Measurements from ENCODE around the gene PLEKHJ1. TPM values are rescaled to one million over a fixed set of nuclear protein-coding genes. Genes with fewer than 3 reads are reported as not detected.

The PLEKHJ1 gene
- polyA plus RNA-seq, 3 donors = 54.6 to 81.6 (median 79.2) TPM

- no peak for DNase-seq (ENCODE audit: extremely low read depth in 1 of 11, low read depth in 9 of 11, low spot score in 4 of 11)
Measured at GRCh38 chr19:2229103-2230032, 6.8 kb downstream of the PLEKHJ1 start.

- no peak for DNase-seq (ENCODE audit: extremely low read depth in 1 of 11, low read depth in 9 of 11, low spot score in 4 of 11)
Measured at GRCh38 chr19:2228157-2229030, 7.7 kb downstream of the PLEKHJ1 start.

- no peak for DNase-seq (ENCODE audit: extremely low read depth in 1 of 11, low read depth in 9 of 11, low spot score in 4 of 11)
Measured at GRCh38 chr19:2227415-2228156, 8.5 kb downstream of the PLEKHJ1 start.

GRCh38 chr19:2226840-2227360 is 9.2 kb downstream of the PLEKHJ1 start:
- DNase-seq (ENCODE audit: extremely low read depth in 1 of 11, low read depth in 9 of 11, low spot score in 4 of 11) = no peak

- no peak for DNase-seq (ENCODE audit: extremely low read depth in 1 of 11, low read depth in 9 of 11, low spot score in 4 of 11)
Measured at GRCh38 chr19:2226051-2226839, 9.9 kb downstream of the PLEKHJ1 start.

GRCh38 chr19:2225415-2226050 is 10.6 kb downstream of the PLEKHJ1 start:
- DNase-seq (ENCODE audit: extremely low read depth in 1 of 11, low read depth in 9 of 11, low spot score in 4 of 11) = no peak

- DNase-seq (ENCODE audit: extremely low read depth in 1 of 11, low read depth in 9 of 11, low spot score in 4 of 11) = no peak
Measured at GRCh38 chr19:2224754-2225349, 11.3 kb downstream of the PLEKHJ1 start.

- no peak for DNase-seq (ENCODE audit: extremely low read depth in 1 of 11, low read depth in 9 of 11, low spot score in 4 of 11)
Measured at GRCh38 chr19:2223959-2224358, 12.2 kb downstream of the PLEKHJ1 start.

- DNase-seq (ENCODE audit: extremely low read depth in 1 of 11, low read depth in 9 of 11, low spot score in 4 of 11) = no peak
Measured at GRCh38 chr19:2223391-2223790, 12.7 kb downstream of the PLEKHJ1 start.

- no peak for DNase-seq (ENCODE audit: extremely low read depth in 1 of 11, low read depth in 9 of 11, low spot score in 4 of 11)
Measured at GRCh38 chr19:2221918-2222317, 14.2 kb downstream of the PLEKHJ1 start.

GRCh38 chr19:2221250-2221831 is 14.8 kb downstream of the PLEKHJ1 start:
- DNase-seq (ENCODE audit: extremely low read depth in 1 of 11, low read depth in 9 of 11, low spot score in 4 of 11) = no peak

- no peak for DNase-seq (ENCODE audit: extremely low read depth in 1 of 11, low read depth in 9 of 11, low spot score in 4 of 11)
Measured at GRCh38 chr19:2219726-2220125, 16.4 kb downstream of the PLEKHJ1 start.

GRCh38 chr19:2217591-2217990 is 18.5 kb downstream of the PLEKHJ1 start:
- DNase-seq (ENCODE audit: extremely low read depth in 1 of 11, low read depth in 9 of 11, low spot score in 4 of 11) = no peak

GRCh38 chr19:2216361-2217225 is 19.5 kb downstream of the PLEKHJ1 start:
- no peak for DNase-seq (ENCODE audit: extremely low read depth in 1 of 11, low read depth in 9 of 11, low spot score in 4 of 11)

- no peak for DNase-seq (ENCODE audit: extremely low read depth in 1 of 11, low read depth in 9 of 11, low spot score in 4 of 11)
Measured at GRCh38 chr19:2215281-2215751, 20.8 kb downstream of the PLEKHJ1 start.

GRCh38 chr19:2214251-2214650 is 21.9 kb downstream of the PLEKHJ1 start:
- no peak for DNase-seq (ENCODE audit: extremely low read depth in 1 of 11, low read depth in 9 of 11, low spot score in 4 of 11)
